DMS79 (cell line): ENCODE measurements around the gene AP1S3.
"Not testable (repeated sequence)": the region's sequence is repeated elsewhere in the genome, so short reads cannot be mapped to it uniquely, and the experiment has no call there.

ENCODE experiments used
- DNase-seq: peaks from one replicate; lab custom pipeline; 2025; lab: John Stamatoyannopoulos, UW

The AP1S3 gene

GRCh38 chr2:223853425-223853837, 16.0 kb upstream of the AP1S3 start:
- no peak for DNase-seq

- no peak for DNase-seq
Observed at GRCh38 chr2:223852281-223852795, 15.0 kb upstream of the AP1S3 start.

- DNase-seq = no peak
Observed at GRCh38 chr2:223847410-223847809, 10.0 kb upstream of the AP1S3 start.

GRCh38 chr2:223846515-223846914, 9.1 kb upstream of the AP1S3 start:
- no peak for DNase-seq

DNA sequence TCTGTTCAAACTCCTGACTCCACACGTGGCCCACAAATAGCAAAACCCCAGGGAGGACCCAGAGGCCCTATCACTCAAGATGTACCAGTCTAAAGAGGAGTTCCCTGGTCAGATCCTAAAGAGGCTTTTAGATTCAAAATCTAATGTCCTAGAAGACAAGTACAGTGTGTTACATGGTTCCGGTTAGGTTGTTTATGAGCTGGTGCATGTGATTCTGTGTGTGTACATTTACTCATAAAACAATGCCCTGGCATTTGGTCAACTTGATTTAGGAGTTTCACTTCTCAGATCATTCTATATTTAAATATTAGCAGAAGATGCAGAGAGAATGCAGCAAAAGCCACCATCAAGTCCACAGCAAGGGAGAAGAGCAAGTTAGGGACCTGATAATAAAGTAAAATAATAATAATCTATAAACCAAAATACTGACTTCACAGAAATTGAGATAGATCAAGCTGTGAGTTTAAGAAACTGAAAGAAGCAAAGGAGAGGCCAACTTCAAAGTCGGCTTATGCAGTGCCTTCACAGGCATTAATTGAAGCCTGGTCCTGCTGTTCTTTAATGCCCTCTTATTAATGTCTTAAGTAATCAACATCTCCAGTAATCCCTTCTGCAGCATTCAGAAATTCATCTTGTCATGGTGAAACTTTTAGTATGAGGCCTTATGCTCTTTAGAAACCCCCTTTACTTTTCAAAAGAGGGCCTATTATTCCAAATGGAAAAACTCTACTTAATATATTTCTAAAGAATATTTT, 4.2 kb upstream of the AP1S3 start:
- no peak for DNase-seq

GRCh38 chr2:223835701-223836532, 1.5 kb downstream of the AP1S3 start:
- no peak for DNase-seq

- no peak for DNase-seq
Observed at GRCh38 chr2:223834431-223834830, 3.0 kb downstream of the AP1S3 start.

DNA sequence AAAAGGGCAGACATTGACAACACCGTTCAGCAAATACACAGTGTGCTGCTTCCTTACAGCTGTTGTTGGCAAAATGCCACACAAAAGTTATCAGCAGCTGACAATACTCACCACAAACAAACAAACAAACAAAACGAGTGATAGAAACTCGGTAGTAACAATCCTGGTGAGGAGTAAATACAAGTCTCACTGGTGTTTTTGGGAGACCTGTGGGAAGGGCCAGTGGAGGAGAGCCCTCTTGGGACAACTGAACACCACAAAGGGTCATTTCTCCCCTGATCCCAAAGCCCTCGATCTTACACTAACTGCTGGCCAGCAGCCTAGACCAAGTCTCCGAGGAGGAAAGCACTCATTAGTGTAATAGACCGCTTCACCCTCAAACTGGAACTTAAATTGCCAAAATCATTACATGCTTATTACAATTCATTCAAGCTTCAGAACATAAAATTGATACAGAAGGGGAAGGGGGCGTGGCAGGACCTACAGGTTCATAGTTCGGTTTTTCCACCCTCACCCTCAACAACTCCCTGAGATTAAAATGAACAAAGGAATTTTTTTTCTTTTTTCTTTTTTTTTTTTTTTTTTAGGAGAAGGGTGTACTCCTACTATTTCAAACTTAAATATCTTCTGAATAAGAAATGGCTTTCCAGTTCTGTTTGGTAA, 5.0 kb downstream of the AP1S3 start:
- peak; percentile 55 for DNase-seq

DNA sequence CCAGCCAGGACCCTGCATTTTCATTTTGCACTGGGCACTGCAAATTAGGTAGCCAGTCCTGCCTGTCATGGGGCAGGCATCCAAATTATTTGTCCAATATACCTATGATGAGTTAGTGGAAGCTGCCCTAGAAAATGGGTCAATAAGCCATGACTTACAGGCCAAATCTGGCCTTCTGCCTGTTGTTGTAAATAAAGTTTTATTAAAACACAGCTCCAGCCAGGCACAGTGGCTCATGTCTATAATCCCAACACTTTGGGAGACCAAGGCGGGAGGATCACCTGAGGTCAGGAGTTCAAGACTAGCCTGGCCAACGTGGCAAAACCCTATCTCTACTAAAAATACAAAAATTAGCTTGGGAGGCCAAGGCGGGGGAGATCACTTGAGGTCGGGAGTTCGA, 8.3 kb downstream of the AP1S3 start:
- DNase-seq = no peak

DNA sequence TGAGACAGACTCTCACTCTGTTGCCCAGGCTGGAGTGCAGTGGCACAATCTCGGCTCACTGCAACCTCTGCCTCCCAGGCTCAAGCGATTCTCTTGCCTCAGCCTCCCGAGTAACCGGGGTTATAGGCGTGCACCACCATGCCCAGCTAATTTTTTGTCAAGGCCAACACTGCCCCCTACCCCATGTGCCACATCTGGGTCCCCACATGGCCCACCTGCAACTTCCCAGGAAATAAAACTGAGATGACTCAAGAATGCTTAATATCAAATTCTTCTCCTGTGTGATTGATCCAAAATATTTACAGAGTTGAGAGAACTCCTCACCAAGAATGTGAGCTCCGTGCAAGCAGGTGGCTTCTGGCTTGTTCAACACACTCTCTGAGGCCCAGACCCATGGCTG, 9.1 kb downstream of the AP1S3 start:
- DNase-seq = no peak

DNA sequence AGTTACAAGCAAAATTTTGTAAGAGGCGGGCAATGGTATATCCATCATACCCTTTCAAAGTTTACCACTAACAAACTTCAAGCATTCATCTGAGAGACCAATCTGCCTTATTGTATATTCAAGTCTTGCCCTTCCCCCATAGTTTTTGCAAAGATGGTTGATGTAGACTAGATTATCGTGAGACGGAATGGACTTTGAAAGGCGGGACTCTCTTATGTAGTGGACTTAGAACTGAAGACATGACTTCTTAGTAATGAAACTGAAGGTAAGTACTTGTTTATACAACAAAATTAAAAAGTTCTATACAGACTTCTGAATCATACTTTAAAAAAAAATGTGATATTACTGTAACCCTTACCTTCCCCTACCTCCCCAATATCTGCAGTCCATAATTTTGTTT, 10.4 kb downstream of the AP1S3 start:
- no peak for DNase-seq

DNA sequence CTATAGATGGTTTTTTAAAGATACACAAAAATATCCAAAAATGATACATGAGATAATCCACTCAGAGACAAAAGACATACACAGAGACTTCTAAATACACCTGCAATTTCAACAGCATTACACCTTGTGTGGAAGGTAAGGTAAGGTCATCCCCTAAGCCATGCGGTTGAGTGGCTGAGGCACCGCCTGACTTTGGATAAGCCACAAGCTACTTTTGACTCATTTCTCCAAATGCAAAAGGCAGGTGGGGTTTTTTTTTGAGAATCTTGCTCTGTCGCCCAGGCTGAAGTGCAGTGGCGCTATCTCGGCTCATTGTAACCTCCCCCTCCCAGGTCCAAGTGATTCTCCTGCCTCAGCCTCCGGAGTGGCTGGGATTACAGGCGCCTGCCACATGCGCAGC, 13.1 kb downstream of the AP1S3 start:
- DNase-seq = no peak

DNA sequence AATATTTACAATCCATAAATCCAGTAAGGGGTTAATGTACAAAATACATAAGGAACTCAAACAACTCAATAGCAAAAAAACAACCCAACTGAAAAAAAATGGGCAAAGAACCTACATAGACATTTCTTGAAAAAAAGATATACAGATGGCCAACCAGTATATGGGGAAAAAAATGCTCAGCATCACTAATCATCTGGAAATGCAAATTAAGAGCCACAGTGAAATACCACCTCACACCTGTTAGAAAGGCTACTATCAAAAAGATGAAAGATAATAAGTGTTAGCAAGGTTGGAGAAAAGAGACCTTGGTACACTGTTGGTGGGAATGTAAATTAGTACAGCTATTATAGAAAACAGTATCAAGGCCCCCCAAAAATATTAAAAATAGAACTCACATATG, 14.6 kb downstream of the AP1S3 start:
- no peak for DNase-seq

- DNase-seq = no peak
Observed at GRCh38 chr2:223820549-223820948, 16.8 kb downstream of the AP1S3 start.

GRCh38 chr2:223819891-223820290, 17.5 kb downstream of the AP1S3 start:
- no peak for DNase-seq

DNA sequence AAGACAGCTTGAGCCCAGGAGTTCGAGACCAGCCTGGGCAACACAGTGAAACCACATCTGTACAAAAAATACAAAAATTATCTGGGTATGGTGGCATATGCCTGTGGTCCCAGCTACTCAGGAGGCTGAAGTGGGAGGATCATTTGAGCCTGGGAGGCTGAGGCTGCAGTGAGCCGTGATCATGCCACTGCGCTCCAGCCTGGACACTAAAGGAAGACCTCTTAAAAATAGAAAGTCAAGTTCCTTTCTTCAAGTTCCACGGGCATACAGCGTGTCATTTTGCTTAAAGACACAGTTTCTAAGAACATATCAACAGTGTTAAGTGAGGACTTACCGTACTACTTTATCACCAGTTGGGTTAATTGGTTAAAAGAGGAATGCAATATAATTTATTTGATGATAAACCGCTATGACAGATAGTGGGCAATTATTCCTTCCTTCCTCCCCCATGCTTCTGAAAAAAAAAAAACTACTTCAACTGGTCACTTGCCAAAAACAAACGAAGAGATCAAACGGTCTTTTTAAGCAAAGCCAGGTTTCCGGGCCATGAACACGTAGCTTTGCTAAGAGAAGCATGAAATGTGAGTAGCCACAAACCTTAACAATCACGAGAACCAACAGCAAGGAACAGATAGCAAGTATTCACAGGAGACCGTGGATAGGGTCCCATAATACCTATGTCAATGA, 21.4 kb downstream of the AP1S3 start:
- DNase-seq = no peak

DNA sequence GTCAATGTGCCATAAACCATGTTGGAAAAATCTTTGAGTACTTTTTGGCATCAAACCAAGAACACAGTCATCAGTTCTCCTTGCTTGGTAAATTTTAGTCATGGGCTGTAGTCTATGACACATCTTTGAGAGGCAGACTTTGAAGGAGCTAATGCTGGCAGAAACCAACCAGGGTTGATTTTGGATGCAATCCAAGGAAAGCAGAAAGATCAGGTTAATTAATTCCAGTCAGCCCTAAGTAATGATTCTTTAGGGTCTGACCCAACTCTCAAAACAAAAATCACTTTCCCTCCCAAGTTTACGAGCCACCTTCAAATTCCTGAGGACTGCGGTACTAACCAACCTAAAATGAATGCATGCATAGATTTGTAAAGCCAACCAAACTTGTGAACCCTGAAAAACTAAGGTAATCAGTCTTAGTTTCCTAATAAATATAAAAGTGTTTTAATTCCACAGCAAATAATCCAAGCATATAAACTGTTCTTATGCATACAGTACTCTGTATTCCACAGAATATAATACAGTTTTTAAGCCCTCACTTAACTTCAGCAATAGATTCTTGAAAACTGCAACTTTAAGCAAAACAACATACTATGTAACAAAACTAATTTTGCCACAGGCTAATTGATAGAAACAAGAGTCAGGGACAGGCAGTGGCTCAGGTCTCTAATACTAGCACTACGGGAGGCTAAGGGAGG, 22.0 kb downstream of the AP1S3 start:
- peak; percentile 63 for DNase-seq

GRCh38 chr2:223814764-223815163, 22.6 kb downstream of the AP1S3 start:
- not testable (repeated sequence) for DNase-seq

- DNase-seq = no peak
Observed at GRCh38 chr2:223813329-223813728, 24.1 kb downstream of the AP1S3 start.

- no peak for DNase-seq
Observed at GRCh38 chr2:223811757-223812156, 25.6 kb downstream of the AP1S3 start.

- no peak for DNase-seq
Observed at GRCh38 chr2:223805008-223805407, 32.4 kb downstream of the AP1S3 start.
